CD4-positive, alpha-beta T cell treated with Interleukin-2 at 100 ng/mL for 4 hours (primary cell): ENCODE measurements around the gene CYP27C1.

Source experiments
- DNase-seq: peaks from one replicate; pipeline ENCODE4 v3.0.0-alpha.2; 2020; ENCODE audit warnings: low spot score

CYP27C1 gene

GRCh38 chr2:127150996-127151395, 69.1 kb downstream of the CYP27C1 start:
- no peak for DNase-seq

GRCh38 chr2:127149384-127149783, 70.7 kb downstream of the CYP27C1 start:
- DNase-seq, result no peak

DNA sequence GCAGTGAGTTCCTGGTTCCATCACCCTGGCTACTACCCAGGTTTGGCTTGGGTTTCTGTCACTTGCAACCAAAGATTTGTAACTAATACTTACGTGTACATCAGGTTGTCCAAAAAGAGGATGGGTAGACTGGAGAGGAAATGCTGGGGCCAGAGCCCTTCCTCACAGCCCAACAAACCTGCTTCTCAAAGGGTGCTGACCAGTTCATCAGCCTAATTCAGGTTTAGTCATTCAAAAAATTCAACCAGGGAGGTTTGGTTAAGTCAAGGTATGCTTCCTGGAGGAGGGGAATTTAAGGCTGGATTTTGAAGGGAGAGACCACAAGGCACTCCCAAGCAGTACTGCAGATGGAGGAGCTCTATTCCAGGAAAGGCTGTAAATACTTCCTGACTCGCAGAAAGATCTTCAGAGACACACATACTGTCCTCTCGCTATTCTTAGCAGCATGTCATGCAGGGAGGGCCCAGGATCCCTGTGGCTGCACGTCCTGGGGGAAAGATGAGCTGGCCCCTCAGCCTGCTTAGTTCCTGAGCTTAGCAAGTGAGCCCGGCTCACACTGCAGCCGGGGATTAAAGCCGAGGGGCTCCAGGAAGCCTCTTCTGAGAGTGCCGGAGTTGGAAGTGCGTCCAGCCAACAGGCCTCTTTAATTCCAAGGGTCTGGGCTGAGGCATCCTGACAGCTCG, 73.1 kb downstream of the CYP27C1 start:
- DNase-seq, result no peak

- DNase-seq, result no peak
Observed at GRCh38 chr2:127146071-127146725, 73.9 kb downstream of the CYP27C1 start.

GRCh38 chr2:127145280-127145895, 74.7 kb downstream of the CYP27C1 start:
- DNase-seq, result no peak

GRCh38 chr2:127143841-127144782, 76.0 kb downstream of the CYP27C1 start:
- no peak for DNase-seq

DNA sequence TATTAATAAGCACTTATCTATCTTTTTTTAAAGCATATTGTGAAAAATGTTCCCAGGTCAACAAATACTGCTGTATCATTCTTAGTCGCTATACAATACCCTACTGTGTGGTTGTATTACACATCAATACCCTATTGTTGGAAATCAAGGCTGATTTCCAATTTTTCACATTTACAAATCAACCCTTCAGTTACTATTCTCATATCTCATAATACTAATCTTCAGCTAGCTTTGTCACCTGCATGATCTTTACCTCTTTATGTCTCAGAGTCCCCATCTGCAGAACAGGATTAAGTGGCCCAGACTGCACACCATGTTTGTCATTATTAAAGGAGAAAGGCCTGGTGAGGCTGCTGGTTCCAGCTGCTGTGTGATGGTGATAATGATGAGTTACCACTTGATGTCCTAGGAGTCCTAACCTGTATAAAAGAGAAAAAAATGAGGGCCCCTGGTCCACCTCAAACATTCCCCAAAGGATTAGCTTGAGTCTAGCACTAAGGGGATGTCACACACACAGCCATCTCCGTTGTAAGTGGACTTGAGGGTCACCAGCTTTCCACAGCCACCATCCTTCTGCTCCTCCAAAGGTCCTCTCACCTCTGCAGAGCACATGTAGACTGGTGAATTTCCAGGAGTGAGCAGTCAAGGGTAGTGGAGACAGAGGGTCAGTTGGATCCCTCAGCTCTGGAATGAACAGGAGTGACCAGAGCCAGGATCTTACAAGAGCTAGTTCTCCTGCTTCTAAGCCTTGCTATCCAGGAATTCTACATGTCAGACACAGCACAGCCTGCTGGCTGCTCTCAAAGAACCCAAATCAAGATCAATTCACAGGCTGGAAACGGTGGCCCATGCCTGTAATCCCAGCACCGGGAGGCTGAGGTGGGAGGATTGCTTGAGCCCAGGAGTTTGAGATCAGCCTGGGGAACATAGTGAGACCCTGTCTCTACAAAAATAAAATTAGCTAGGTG, 77.2 kb downstream of the CYP27C1 start:
- DNase-seq, result no peak

GRCh38 chr2:127140538-127140937, 79.6 kb downstream of the CYP27C1 start:
- DNase-seq, result no peak

DNA sequence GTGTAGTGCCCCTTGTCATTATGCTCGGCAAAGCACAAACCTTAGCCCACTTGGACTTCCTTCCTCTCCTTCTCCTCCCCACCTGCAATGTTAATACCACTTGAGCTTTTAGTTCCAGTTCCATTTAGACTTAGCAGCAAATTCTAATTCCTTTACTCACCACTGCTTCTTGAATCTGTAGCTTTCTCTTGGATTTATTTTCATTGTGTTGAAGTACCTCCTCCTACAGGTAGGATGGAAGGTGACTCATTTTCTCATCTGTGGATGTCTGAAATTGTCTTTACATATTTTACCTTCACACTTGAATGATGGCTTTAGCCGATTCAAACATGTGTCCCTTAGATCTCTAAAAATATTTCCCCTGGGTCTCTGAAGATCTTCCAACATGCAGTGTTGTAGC, 80.3 kb downstream of the CYP27C1 start:
- no peak for DNase-seq

DNA sequence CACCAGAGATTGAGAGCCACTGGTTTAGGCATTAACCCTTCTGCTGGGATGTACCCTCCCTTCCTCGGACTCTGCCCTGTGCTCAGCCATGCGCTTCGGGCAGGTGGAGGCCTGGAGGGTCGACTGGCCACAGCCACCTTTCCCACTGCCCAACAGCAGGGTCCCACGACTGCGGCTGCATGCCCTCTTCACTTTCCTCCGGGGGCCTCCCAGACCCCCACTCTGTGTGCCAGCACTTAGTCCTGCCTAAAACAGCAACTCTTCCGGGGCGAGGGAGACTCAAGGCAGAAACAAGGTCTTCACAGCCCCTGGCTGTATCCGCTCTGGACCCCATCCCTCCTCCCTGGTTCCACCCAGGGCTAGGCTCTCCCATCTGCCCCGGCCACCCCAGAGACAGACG, 81.8 kb downstream of the CYP27C1 start:
- DNase-seq, result no peak

DNA sequence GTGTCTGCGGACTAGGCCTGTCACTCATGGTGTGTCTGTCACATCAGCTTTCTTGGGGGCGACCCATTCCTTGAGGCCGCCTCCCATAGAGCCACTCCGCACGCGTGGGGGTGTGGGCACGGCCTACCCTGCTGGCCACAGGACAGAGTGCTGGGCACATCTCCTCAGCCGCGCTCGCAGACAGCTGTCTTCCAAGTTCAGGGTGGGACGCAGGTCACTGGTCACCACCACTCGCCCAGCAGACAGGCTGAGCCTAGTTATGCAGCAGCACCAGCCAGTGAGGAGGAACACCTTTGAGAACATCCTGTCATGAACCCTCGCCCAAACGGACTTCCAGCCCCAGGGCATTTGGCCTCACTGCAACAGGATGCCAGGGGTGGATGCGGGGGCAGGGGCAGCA, 82.4 kb downstream of the CYP27C1 start:
- no peak for DNase-seq

GRCh38 chr2:127137225-127137624, 82.9 kb downstream of the CYP27C1 start:
- DNase-seq, result no peak

- no peak for DNase-seq
Observed at GRCh38 chr2:127134833-127135830, 85.0 kb downstream of the CYP27C1 start.

- DNase-seq, result no peak
Observed at GRCh38 chr2:127134235-127134634, 85.9 kb downstream of the CYP27C1 start.
